NOMO-1 (cell line): ENCODE results near the gene TGFBR1.
A peak's percentile ranks its signal among the peaks of the same experiment; 100 is the strongest.

Source experiments
- DNase-seq, 2 experiments: peaks; one replicate each; lab custom pipeline; 2025; ENCODE audit not compliant: unreplicated experiment in 2 of 2; lab: John Stamatoyannopoulos, UW

Gene TGFBR1

GRCh38 chr9:99104459-99105151, at the start of gene TGFBR1:
TSS of gene TGFBR1 (plus strand) at chr9:99105113. CDS start at chr9:99105206, 93 bp downstream.
- DNase-seq, result peak; percentile 93 to 97

GRCh38 chr9:99055384-99055783, 49.5 kb upstream of the TGFBR1 start:
- DNase-seq, result no peak

GRCh38 chr9:99056186-99056585, 48.7 kb upstream of the TGFBR1 start:
- no peak for DNase-seq

GRCh38 chr9:99056886-99057664, 47.8 kb upstream of the TGFBR1 start:
- DNase-seq, result peak in 1 of 2 experiments; percentile 40

- peak; percentile 68 to 85 for DNase-seq
Observed at GRCh38 chr9:99057665-99058625, 47.0 kb upstream of the TGFBR1 start.

- peak; percentile 83 to 93 for DNase-seq
Observed at GRCh38 chr9:99058964-99059921, 45.7 kb upstream of the TGFBR1 start.

- DNase-seq, result no peak
Observed at GRCh38 chr9:99060621-99061020, 44.3 kb upstream of the TGFBR1 start.

- no peak for DNase-seq
Observed at GRCh38 chr9:99062549-99062948, 42.4 kb upstream of the TGFBR1 start.

GRCh38 chr9:99063522-99063921, 41.4 kb upstream of the TGFBR1 start:
- DNase-seq, result no peak

- no peak for DNase-seq
Observed at GRCh38 chr9:99066571-99066970, 38.3 kb upstream of the TGFBR1 start.

- no peak for DNase-seq
Observed at GRCh38 chr9:99069075-99069474, 35.8 kb upstream of the TGFBR1 start.

- no peak for DNase-seq
Observed at GRCh38 chr9:99069546-99069945, 35.4 kb upstream of the TGFBR1 start.

- no peak for DNase-seq
Observed at GRCh38 chr9:99070681-99071080, 34.2 kb upstream of the TGFBR1 start.

- no peak for DNase-seq
Observed at GRCh38 chr9:99071313-99072039, 33.4 kb upstream of the TGFBR1 start.

GRCh38 chr9:99072040-99072394, 32.9 kb upstream of the TGFBR1 start:
- no peak for DNase-seq

GRCh38 chr9:99073347-99073746, 31.6 kb upstream of the TGFBR1 start:
- DNase-seq, result no peak

- no peak for DNase-seq
Observed at GRCh38 chr9:99073985-99074901, 30.7 kb upstream of the TGFBR1 start.

GRCh38 chr9:99074902-99075245, 30.0 kb upstream of the TGFBR1 start:
- DNase-seq, result no peak
